ENCODE data around the gene DAPK2.

Gene DAPK2

GRCh38 chr15:63946524-63947065 lies 99.7 kb downstream of the DAPK2 start:
- Histone ChIP-seq H3K27ac (ENCODE audit: low read length) (no peak overlapping the region), H3K27me3 (replicated peaks; ENCODE audit: insufficient read depth, low read length) (no peaks in the 10 kb centered on the region), H3K4me2 (ENCODE audit: low read depth, low read length) (no peak overlapping the region), H3K9ac (ENCODE audit: low read length) (no peak overlapping the region), H3K79me2 (ENCODE audit: low read length) (no peaks in the 10 kb centered on the region), H3K4me3 (ENCODE audit: low read length) (no peak overlapping the region), H3K36me3 (replicated peaks; ENCODE audit: insufficient read depth, low read length) (no peaks in the 10 kb centered on the region), H3K9me3 (replicated peaks; ENCODE audit: insufficient read depth, low read length) (no peaks in the 10 kb centered on the region), H3K9me2 (replicated peaks; ENCODE audit: insufficient read depth, low read length) (no peaks in the 10 kb centered on the region), H3K4me1 (ENCODE audit: low read length) (no peaks in the 10 kb centered on the region), H3F3A (ENCODE audit: insufficient read depth, low read length) (no peaks in the 10 kb centered on the region), H4K20me1 (ENCODE audit: insufficient read depth, low read length) (no peaks in the 10 kb centered on the region), H2AFZ (ENCODE audit: low read length) (no peak overlapping the region)
- DNase-seq = no peak
- no peak for TF ChIP-seq CTCF (IDR thresholded peaks at IDR 0.05; ENCODE audit: low read length)
- no peak for TF ChIP-seq EZH2phosphoT487 (IDR thresholded peaks at IDR 0.05; ENCODE audit: low read length)
- no peak for TF ChIP-seq EZH2 (optimal IDR thresholded peaks at IDR 0.05; ENCODE audit: low read depth, low read length)

- Histone ChIP-seq H3K4me3 (ENCODE audit: low read length) (no peak overlapping the region), H3K9ac (ENCODE audit: low read length) (no peak overlapping the region), H3K27me3 (replicated peaks; ENCODE audit: insufficient read depth, low read length) (no peaks in the 10 kb centered on the region), H3K9me2 (replicated peaks; ENCODE audit: insufficient read depth, low read length) (no peaks in the 10 kb centered on the region), H2AFZ (ENCODE audit: low read length) (peak overlapping the region; percentile 40), H3K4me2 (ENCODE audit: low read depth, low read length) (no peak overlapping the region), H4K20me1 (ENCODE audit: insufficient read depth, low read length) (no peaks in the 10 kb centered on the region), H3F3A (ENCODE audit: insufficient read depth, low read length) (no peaks in the 10 kb centered on the region), H3K79me2 (ENCODE audit: low read length) (no peaks in the 10 kb centered on the region), H3K36me3 (replicated peaks; ENCODE audit: insufficient read depth, low read length) (no peaks in the 10 kb centered on the region), H3K27ac (ENCODE audit: low read length) (no peak overlapping the region), H3K9me3 (replicated peaks; ENCODE audit: insufficient read depth, low read length) (no peaks in the 10 kb centered on the region), H3K4me1 (ENCODE audit: low read length) (no peaks in the 10 kb centered on the region)
- no peak for DNase-seq
- TF ChIP-seq EZH2phosphoT487 (IDR thresholded peaks at IDR 0.05; ENCODE audit: low read length) = no peak
- no peak for TF ChIP-seq CTCF (IDR thresholded peaks at IDR 0.05; ENCODE audit: low read length)
- TF ChIP-seq EZH2 (optimal IDR thresholded peaks at IDR 0.05; ENCODE audit: low read depth, low read length) = no peak
These were observed 100.4 kb downstream of the DAPK2 start for GRCh38 chr15:63945838-63946298.

GRCh38 chr15:63945007-63945788 lies 101.1 kb downstream of the DAPK2 start:
- Histone ChIP-seq H3K4me3 (ENCODE audit: low read length) (no peak overlapping the region), H4K20me1 (ENCODE audit: insufficient read depth, low read length) (no peaks in the 10 kb centered on the region), H3K27ac (ENCODE audit: low read length) (no peak overlapping the region), H3K9ac (ENCODE audit: low read length) (no peak overlapping the region), H3K27me3 (replicated peaks; ENCODE audit: insufficient read depth, low read length) (no peaks in the 10 kb centered on the region), H3K4me2 (ENCODE audit: low read depth, low read length) (no peak overlapping the region; the same call in 1 of the 2 replicates), H2AFZ (ENCODE audit: low read length) (peak overlapping the region; percentile 40), H3K36me3 (replicated peaks; ENCODE audit: insufficient read depth, low read length) (no peaks in the 10 kb centered on the region), H3F3A (ENCODE audit: insufficient read depth, low read length) (no peaks in the 10 kb centered on the region), H3K9me3 (replicated peaks; ENCODE audit: insufficient read depth, low read length) (no peaks in the 10 kb centered on the region), H3K9me2 (replicated peaks; ENCODE audit: insufficient read depth, low read length) (no peaks in the 10 kb centered on the region), H3K4me1 (ENCODE audit: low read length) (no peaks in the 10 kb centered on the region), H3K79me2 (ENCODE audit: low read length) (no peaks in the 10 kb centered on the region)
- peak; percentile 97 for TF ChIP-seq CTCF (IDR thresholded peaks at IDR 0.05; ENCODE audit: low read length)
- no peak for TF ChIP-seq EZH2 (optimal IDR thresholded peaks at IDR 0.05; ENCODE audit: low read depth, low read length)
- no peak for TF ChIP-seq EZH2phosphoT487 (IDR thresholded peaks at IDR 0.05; ENCODE audit: low read length)
- peak; percentile 48 for DNase-seq
